Measurements from ENCODE around the gene PIGT. TPM values are rescaled to one million over a fixed set of nuclear protein-coding genes. Genes with fewer than 3 reads are reported as not detected.

Gene PIGT
- total RNA-seq, 2 experiments from 2014 or later, result 76.6 to 80.1 TPM

- ChIA-PET CTCF (interaction anchor here (1.7 to 2.9 kb wide), 2 partner anchors 23 to 40 kb away, joined by 3 to 17 read pairs; no protein-coding TSS in a partner anchor), POLR2A (no interaction called here)
These were observed 2.5 kb upstream of the PIGT start for GRCh38 chr20:45413479-45413878.

GRCh38 chr20:45416917-45417316 is 976 bp downstream of the PIGT start:
- CTCF ChIA-PET, result interaction anchor here (2.6 to 5.0 kb wide), 3 partner anchors 20 to 53 kb away, joined by 13 to 26 read pairs (median 19); partner anchors contain the start of gene SYS1
- POLR2A ChIA-PET, result interaction anchor here (1.7 to 1.9 kb wide), 2 partner anchors 10 to 43 kb away, joined by 8 to 9 read pairs; partner anchors contain the start of gene DBNDD2

GRCh38 chr20:45419188-45420091 is 3.5 kb downstream of the PIGT start:
- CTCF ChIA-PET, result interaction anchor here (0.9 to 5.0 kb wide), 5 partner anchors 17 to 56 kb away, joined by 3 to 26 read pairs (median 7); partner anchors contain the start of gene SYS1
- POLR2A ChIA-PET, result interaction anchor here (0.5 to 2.0 kb wide), 6 partner anchors 13 to 57 kb away, joined by 3 to 8 read pairs (median 4); partner anchors contain the start of gene SYS1

- POLR2A ChIA-PET, result interaction anchor here (0.8 to 1.2 kb wide), 3 partner anchors 15 to 58 kb away, joined by 3 to 4 read pairs (median 4); partner anchors contain the start of gene SYS1
These were observed 4.2 kb downstream of the PIGT start for GRCh38 chr20:45420125-45420524.

GRCh38 chr20:45423700-45424099 is 7.8 kb downstream of the PIGT start:
- POLR2A ChIA-PET, result no interaction called here

More at GRCh38 chr20:45420125-45420524, 4.2 kb downstream of the PIGT start:
- CTCF ChIA-PET, result interaction anchor here (0.9 to 5.0 kb wide), 4 partner anchors 16 to 57 kb away, joined by 3 to 26 read pairs (median 12); partner anchors contain the start of gene SYS1

GRCh38 chr20:45425561-45425960 is 9.6 kb downstream of the PIGT start:
- ChIA-PET POLR2A (no interaction called here), CTCF (interaction anchor here (1.7 kb wide), 1 partner anchor 48 kb away, joined by 3 read pairs; no protein-coding TSS in a partner anchor)

More at GRCh38 chr20:45423700-45424099, 7.8 kb downstream of the PIGT start:
- CTCF ChIA-PET, result no interaction called here

- ChIA-PET CTCF (interaction anchor here (0.7 to 1.7 kb wide), 3 partner anchors 11 to 64 kb away, joined by 3 to 5 read pairs (median 4); partner anchors contain the start of gene SYS1), POLR2A (no interaction called here)
These were observed 10.5 kb downstream of the PIGT start for GRCh38 chr20:45426320-45427016.

- POLR2A ChIA-PET, result no interaction called here
- CTCF ChIA-PET, result interaction anchor here (1.3 to 1.6 kb wide), 4 partner anchors 9 to 65 kb away, joined by 3 to 6 read pairs (median 6); partner anchors contain the start of gene SYS1
These were observed 11.6 kb downstream of the PIGT start for GRCh38 chr20:45427236-45428149.

GRCh38 chr20:45429618-45430017 is 13.7 kb downstream of the PIGT start:
- CTCF ChIA-PET, result interaction anchor here (0.7 kb wide), 2 partner anchors 20 to 1887 kb away, joined by 3 read pairs; no protein-coding TSS in a partner anchor
- POLR2A ChIA-PET, result no interaction called here

GRCh38 chr20:45432294-45432693 is 16.4 kb downstream of the PIGT start:
- ChIA-PET CTCF (no interaction called here), POLR2A (no interaction called here)

- CTCF ChIA-PET, result interaction anchor here (0.9 to 4.8 kb wide), 2 partner anchors 60 to 70 kb away, joined by 3 to 55 read pairs; partner anchors contain the start of gene SYS1
- POLR2A ChIA-PET, result no interaction called here
These were observed 17.4 kb downstream of the PIGT start for GRCh38 chr20:45433316-45433715.

GRCh38 chr20:45433976-45434375 is 18.0 kb downstream of the PIGT start:
- POLR2A ChIA-PET, result no interaction called here
- CTCF ChIA-PET, result interaction anchor here (0.9 to 4.8 kb wide), 2 partner anchors 60 to 71 kb away, joined by 3 to 55 read pairs; partner anchors contain the start of gene SYS1

- POLR2A ChIA-PET, result interaction anchor here (0.6 to 2.2 kb wide), 8 partner anchors 62 to 1029 kb away, joined by 3 to 11 read pairs (median 4); partner anchors contain the start of gene SYS1
- CTCF ChIA-PET, result interaction anchor here (0.5 to 4.8 kb wide), 29 partner anchors 9 to 353 kb away, joined by 3 to 55 read pairs (median 4); partner anchors contain the start of genes PIGT, RBPJL and SYS1
These were observed 21.0 kb downstream of the PIGT start for GRCh38 chr20:45436732-45437485.

- ChIA-PET POLR2A (no interaction called here), CTCF (interaction anchor here (0.6 to 2.5 kb wide), 2 partner anchors 66 to 429 kb away, joined by 3 to 10 read pairs; no protein-coding TSS in a partner anchor)
These were observed 24.5 kb downstream of the PIGT start for GRCh38 chr20:45440424-45440823.

GRCh38 chr20:45440891-45441685 is 25.1 kb downstream of the PIGT start:
- CTCF ChIA-PET, result no interaction called here
- POLR2A ChIA-PET, result no interaction called here

GRCh38 chr20:45441746-45442145 is 25.8 kb downstream of the PIGT start:
- CTCF ChIA-PET, result no interaction called here
- POLR2A ChIA-PET, result no interaction called here

- CTCF ChIA-PET, result interaction anchor here (1.5 kb wide), 1 partner anchor 9 kb away, joined by 4 read pairs; no protein-coding TSS in a partner anchor
- POLR2A ChIA-PET, result no interaction called here
These were observed 28.1 kb downstream of the PIGT start for GRCh38 chr20:45444050-45444449.

Measured in activated CD8-positive, alpha-beta memory T cell treated with anti-CD3 and anti-CD28 coated beads for 36 hours (primary cell).